Fibroblast of gingiva (primary cell): Measurements from ENCODE around the gene EXOC6B.
A peak's percentile ranks its signal among the peaks of the same experiment; 100 is the strongest.

Source experiments
- DNase-seq: peaks from one replicate; pipeline ENCODE4 v3.0.0-alpha.2; 2011; ENCODE audit warnings: low read depth

Gene EXOC6B

DNA sequence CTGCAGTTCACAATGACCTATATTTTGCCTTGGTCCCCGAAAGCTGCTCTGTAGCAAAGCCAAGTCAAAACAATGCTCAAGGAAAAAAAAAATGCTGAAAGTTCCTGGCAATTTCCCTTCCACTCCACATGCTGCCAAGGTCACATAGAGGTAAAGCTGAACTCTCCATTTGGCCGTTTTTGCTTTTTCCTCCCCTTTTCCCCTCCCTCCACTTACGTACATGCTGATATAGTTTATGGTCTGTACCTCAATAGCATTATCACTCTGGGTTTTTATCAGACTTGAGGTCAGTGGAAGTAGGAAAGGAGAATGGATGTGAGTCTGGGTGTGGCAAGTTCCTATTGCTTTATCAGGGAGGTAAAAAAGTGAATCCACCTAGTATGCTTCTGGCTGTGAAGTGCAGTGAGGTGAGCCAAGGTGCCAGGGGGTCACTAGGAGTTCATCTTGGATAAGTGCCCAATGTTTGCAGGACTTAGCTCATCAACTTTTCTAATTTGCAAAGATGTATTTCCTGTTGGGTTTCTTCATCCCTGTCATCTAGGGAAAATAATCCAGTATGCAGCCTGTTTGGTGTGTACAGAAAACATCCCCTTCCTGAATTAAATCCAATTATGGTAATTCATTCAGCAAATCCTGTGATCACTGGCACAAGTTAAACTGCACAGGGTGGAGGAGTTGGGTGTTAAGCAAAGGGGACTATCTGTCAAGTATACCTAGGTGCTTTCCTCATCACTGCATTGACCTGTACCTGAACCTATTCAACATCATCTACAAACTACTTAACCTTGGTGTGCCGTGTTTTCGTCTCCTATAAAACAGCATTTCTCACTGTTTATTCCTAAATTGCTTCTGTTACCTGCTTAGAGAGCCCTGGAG is 553.8 kb downstream of the EXOC6B start:
- DNase-seq = no peak

DNA sequence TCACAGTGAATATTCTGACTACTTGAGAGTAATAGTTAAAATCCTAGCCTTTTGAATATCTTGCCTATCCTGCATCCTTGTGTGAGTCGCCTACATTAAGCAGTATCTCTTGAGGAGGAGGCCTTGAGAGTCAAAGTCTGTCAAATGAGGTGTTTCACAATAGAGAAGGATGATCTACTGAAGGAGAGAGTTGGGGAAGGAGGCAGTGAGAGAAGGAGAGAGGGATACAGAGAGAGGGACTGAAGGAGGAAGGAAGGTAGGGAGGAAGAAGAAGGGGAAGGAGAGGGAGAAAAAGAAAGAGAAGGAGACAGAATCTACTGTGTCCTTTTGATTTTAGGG is 554.6 kb downstream of the EXOC6B start:
- no peak for DNase-seq

DNA sequence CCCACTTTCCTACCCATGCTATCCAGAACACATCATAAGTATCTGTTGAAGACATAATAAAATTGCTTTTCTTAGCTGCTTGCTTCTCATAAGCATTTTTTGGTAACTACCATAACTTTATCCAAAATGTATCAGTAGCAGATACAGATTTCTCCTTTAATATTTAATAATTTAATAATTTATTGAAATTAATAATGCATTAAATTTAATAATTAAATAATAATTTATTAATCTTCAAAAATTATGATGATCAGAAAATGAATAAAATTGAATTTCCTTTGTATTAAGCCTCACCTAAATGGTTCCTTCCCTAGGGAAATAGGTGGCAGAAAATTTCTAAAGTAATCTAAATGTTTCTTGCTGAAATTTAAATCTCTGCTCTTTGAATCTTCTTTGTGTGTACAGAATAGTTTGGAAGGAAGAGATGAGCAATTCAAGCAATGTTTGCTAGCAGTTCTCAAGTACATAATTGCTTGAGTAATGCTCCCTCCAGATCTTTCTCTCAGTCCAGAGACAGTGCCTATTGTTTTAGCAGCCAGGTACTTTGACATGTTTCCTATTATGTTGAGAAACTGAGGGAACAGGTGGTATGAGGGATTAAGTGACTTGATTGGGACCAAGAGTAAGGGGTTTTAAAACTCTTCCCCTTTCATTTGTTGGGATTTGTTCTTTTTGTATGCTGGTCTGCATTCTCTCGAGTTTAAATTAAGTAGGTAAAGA is 555.1 kb downstream of the EXOC6B start:
- no peak for DNase-seq

DNA sequence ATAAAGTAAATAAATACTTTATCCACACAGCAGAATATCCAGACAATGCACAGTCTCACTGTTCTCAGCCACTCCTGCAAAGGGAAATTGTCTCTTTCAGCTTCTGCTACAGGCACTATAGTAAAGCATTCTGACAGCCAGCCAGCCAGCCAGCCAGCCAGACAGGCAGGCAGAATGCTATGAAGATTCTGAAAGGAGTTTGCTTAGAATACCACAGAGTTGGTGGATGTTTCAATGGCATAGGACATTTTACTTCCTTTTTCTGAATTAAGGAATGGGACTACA is 562.1 kb downstream of the EXOC6B start:
- no peak for DNase-seq

DNA sequence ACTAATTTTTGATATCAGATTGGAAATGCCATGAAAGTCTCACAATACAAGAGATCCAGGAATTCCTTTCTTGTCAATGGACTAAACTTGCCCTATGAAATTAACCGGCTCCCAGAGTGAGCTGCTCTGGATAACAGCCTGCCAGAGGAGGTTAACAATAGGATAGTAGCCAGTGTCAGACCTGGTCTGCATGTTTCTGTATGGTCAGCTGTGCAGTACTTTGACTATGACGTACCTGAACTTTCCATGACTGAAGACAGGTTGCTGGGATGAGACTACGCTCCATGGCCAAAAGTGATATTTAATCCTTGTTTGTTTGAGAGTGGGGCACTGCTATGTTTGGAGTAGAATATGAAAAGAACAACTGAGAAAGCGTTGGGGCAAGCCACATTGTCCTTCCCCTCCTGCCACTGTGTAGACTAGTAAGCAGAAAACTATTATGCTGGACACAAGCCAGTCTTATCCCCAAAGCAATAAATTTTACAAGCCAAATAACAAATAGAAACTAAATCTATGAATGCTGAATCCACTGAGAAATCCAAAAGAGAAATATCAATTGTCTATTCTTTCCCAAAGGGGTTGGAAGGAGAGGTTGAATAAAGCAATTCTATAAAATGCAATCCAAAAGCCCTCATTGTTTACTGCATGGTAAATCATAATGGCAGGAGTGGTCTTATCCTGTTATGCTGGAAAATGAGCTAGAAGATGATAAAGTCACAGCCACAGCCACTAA is 562.6 kb downstream of the EXOC6B start:
- no peak for DNase-seq

DNA sequence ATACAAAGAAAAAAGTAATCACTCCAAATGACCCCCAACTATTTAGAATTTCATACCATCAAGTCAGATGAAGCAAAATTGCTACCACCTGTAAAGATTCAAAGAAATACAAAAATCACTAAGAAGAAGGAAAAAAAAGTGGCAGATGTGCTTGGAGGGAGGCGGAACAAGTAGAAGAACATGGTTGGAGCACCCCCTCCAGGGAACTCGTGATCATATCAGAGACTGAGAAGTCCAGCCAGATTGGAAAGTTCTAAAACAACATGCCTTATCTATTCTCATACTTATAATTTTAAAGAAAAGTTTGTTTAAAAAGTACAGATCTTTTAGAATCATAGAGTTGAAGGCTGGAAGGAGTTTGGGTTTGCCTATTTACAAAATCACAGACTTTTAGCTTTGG is 564.8 kb downstream of the EXOC6B start:
- no peak for DNase-seq

DNA sequence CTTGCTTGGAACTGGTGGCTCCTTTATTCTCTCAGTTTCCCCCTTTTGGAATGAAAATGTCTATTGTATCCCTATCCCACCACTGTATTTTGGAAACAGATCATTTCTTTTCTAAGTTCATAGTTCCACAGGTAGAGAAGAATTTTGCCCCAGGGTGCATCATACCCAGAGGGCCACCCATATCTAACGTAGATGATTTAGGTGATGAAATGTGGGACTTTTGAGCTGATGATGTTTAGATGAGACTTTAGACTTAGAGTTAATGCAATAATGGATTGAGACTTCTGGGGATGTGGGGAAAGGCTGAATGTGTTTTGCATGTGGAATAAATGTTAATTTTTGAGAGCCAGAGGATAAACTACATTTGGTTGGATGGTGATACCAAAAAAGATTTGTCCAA is 570.3 kb downstream of the EXOC6B start:
- no peak for DNase-seq

DNA sequence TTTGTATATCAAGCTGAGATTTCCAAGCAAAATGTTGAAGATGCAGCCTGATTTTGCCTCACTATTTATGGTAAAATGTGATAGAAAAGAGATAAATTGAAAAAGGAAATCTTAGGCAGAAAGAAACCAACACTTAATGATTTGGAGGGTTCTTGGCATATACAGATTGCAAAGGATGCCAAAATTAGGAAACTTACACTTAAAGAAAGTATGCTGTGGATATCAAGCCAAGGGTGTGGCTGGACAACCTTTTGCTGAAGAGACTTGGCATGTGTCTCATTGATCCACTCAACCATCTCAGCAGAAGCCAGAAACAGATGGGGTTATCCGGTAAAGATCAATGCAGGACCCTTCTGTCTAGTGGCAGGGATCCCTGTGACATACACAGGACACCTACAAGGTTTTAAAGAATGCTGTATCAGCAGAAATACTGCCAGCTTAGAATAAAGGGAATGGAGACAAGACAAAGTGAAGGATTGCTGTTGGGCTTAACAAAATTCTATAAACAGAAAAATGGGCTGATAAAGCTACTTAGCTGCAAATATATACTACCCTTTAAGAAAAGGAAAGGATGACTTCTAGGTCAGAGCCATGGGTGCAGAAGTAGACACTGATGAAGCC is 570.9 kb downstream of the EXOC6B start:
- DNase-seq = no peak

DNA sequence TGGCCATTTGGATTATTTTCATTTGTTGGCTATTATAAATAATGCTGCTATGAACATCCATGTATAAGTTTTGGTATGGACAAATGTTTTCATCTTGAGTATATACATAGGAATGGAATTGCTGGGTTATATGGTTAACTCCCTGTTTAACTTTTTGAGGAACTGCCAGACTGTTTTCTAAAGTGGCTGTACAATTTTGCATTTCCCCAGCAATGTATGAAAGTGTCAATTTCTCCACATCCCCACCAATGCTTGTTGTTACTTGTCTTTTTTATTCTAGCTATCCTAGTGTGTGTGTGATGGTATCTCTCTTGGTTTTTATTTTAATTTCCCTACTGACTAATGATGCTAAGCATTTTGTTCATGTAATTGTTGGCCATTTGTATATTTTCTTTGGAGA is 587.5 kb downstream of the EXOC6B start:
- DNase-seq = no peak

DNA sequence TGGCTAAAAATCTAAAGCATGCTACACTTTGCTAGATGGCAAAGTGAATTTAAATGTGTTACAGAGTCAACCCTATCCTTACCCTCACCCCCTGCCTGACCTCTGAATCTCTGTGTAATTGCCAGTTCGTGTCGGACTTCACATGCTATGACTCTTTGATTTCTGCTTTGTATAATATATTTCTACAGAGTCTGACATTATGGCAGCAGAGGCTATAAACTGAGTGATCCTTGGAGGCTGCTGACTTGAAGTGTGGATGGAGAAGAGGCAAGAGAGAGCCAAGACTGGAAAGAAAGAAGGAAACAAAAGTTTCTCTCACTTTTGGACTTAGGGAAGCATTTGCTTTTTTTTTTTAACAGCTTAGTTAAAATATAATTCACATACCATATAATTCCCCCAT is 588.3 kb downstream of the EXOC6B start:
- DNase-seq = no peak

DNA sequence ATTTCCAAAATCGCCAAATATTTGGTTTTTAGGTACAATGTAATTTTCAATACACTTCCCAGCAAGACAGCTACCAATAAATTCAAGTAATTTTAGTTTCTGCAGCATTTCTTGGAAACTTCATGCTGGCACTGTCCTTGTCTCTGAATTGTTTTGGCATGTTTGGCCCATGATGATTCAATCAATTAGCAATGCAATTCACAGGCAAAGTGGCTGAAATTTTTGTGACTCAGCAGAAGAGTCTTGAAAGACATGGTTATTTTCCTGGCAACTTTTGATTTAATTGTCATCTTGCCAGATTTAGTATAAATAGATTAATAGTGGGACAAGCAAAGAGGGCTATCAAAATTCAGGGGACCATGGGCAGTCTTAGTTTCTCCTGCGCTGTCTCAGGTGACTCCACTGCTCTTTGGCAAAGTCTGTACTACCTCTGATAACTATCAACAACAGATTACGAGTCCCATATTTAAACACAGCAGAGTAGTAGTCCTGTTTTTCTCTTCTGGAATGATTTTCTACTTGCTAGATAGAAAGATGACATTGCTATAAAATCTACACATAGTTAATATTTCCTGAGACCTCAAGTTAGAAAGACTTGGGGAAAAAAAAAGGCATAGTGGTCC is 589.3 kb downstream of the EXOC6B start:
- peak; percentile 85 for DNase-seq

DNA sequence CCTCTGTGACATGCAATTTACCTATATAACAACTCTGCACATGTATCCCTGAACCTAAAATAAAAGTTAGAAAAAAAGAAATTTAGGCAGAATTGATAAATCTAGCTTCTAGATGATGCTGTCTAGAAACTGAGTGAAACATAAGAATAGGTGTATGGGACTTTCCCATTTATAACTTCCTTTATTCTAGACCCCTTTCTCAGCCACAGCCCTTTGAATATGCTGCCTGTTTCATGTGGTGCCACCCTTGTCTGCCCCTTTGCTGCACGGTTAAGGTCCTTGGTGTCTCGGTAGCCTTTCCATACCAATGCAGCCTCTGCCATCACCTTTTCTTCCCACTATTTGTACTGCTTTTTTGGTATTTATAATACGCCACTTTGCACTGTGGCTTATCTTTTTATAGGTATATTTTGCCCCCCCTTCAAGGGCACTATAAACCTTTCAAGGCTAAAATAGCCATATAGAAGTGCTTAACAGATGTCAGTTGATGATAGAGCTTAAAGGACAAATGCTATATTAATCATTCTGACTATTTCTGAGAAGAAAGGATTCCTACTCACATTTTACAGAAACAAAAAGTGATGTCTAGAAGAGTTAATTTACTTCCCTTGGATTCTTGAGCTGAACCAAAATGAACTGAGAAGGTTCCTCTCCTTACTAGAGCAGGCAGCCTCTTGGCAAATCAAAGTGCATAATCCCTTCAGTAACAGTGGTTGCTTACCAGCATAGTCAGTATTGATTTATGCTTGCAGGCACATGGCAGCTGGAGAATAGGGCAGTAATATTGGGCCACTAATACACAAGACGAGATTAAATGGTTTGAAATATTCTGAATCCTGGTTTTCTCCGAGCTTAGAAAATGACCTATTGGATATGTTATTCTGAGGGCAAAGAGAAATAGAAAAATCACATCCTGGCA is 590.1 kb downstream of the EXOC6B start:
- DNase-seq = no peak

DNA sequence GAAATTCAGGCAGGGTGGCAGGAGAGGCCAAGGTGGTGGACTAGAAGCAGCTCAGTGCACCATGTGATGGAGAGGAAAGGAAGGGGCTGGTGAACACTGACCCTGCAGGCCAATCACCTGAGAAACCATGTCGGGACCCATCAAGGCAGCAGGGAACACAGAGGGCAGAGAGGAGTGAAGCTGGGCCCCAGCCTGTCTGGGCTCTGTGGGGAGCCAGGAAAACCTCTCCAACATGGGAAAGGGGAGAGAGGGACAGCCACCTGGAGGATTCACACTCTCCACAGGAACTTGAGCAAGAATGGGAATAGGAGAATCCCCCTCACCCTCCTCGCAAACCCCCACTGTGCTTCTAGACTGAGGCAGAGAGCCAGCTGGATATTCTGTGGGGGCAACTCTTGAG is 592.6 kb downstream of the EXOC6B start:
- DNase-seq = no peak

DNA sequence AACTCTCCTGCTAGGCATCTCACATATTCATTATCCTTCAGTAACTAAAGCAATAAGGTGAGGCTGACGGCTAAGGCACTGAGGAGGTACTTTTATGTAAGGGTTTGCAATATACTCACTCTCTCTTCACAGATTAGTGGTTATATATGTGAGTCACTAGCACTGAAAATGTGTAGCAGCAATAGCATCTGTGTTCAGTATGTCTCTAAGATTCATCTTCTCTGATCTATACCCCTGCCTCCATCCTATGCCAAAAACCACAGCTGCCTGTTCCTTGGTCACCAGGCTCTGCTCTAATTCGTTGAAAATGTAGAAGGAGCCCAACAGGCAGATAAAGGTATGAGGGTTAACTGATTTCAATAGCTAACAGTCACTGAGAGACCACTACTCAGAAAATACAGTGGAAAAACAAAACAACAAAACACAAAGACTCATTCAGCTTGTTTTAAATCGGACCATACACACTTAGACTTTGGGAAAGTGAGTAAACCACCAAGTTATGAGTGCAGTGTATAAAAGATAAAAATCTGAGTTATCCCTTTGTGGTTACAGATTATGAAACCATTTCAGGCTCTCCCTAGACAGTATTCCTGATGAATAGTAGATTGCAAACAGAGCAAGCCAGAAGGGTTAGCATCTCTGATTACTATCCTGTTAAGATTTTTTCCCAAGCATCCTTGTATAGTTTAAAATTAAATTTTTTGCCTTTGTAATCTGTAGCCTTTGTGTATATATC is 602.8 kb downstream of the EXOC6B start:
- peak; percentile 24 for DNase-seq

DNA sequence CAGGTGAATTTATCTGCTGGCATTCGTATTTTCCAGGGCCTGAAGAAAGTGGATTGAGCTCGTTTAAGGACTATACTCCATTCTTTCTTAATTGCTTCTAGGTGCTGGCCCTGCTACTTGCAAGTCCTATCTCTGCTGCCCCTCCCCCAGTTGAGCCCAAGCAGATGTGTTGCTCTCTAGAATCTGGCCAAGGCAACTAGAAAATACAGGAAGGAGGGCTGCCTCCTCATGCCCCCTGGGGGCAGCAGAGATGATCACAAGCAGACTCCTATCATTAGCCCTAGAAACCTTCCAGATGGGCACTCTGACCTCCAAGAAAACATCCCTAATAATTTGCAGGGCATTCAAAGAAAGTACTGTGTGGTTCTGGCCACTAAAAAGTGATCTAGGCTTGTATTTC is 605.7 kb downstream of the EXOC6B start:
- no peak for DNase-seq

DNA sequence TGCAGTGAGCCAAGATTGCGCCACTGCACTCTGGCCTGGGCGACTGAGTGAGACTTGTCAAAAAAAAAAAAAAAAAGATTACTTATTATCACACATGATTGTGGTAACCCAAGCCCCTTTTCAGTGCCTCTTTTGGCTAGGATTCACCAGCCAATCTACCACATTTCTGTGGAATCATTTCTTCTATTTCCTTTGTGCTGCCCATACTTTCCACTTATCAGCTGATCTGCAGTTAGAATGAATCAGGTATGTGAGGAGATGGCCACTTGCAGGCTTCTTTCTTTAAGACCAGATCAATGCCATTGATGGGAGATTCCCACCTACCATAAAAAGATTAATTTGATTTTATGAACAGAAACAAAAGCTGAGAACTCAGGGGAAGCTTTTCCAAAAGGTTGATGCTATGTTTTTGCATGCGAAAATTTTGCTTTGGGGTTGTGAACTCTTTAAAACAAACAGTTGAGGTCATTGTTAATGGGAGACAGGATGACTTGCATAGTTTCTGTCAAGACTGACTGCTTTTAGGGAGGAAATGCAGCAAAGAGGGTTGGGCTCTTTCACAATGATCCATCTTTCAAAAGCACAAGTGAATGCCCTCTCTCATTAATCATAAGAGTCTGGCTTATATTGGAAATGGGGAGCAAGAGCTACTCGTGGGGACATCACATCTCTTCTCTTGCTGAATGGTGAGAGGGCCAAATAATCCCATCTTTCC is 611.2 kb downstream of the EXOC6B start:
- peak; percentile 63 for DNase-seq

DNA sequence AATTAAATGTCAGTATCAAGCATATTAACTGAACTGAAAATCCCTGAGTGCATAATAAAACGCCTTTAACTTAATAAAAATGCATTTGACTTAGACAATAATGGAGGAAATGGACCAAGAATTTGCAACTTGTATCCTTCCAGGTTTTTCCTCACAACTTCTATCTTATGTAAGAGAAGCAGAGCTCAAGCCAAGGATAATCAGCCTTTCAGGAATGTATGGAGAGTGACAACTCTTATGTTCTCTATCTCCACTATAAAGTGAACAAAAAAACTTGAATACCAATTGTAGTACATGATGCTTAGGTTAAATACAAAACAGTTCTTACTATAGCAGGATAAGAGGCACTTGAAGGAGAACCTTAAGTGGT is 613.4 kb downstream of the EXOC6B start:
- no peak for DNase-seq

DNA sequence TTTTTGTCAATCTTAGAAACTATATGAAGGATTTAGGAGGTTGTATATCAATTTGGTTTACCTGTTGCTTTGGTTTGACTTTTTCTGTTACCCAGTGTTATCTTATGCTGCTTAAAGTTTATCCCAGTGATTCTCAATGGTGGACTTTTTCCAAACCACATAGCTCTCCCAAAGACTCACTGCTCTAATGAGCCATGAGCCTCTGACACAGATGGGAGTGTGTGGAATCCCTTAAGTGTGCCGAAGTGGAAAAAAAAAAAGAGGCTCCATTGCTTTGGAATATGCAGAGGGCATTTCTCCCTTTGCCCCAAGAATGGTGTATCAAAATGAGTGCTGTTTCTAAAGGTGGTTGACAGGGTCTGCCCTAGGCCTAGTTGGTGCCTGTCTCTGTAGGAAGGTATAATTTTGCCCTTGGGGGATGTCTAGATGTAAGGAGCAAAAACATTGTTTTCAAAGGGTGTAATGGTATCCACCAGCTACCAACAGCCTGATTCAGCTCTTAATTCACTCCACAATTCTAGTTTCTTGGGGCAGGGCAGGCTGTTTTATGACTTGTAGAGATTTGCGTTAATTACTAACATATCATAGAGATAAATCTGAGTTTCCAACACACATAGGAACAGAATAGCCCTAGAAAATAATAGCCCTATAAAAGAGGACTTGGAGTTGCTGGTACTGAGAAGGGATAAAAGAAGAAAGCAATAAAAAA is 613.9 kb downstream of the EXOC6B start:
- DNase-seq = peak; percentile 41

DNA sequence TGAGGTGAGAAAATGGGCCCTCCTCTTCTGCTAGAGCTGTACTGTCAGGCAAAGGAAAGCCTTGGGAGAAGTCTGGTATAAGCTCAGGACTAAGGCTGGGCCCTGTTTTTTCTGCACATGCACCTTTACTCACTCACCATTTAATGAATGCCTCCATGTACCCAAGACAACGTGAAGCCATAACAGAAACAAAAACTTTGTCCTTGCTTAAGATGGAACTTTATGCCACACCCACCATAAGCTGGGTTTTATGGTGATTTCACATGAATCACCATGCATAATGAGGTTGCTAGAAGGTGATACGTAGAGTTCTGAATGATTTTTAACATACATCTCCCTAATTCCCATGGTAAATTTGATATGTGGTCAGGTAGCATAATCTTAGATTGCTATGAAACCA is 614.5 kb downstream of the EXOC6B start:
- DNase-seq = no peak
